KOPT-K1 (cell line): ENCODE data around the gene C2CD2.
A peak's percentile ranks its signal among the peaks of the same experiment; 100 is the strongest.

Experiments
- H3K27ac ChIP-seq: fragments of 200-600 bp; sonication (generic); 2 replicates; pipeline ENCODE4 v1.5.1; 2016; ENCODE audit warnings: antibody characterized with exemption, mild to moderate bottlenecking, low read depth, low read length; ENCODE audit not compliant: poor library complexity, severe bottlenecking
- H3K36me3 ChIP-seq: fragments of 200-600 bp; sonication (generic); 2 replicates; pipeline ENCODE4 v1.5.1; 2017; ENCODE audit warnings: antibody characterized with exemption, mild to moderate bottlenecking, low read length, moderate library complexity; ENCODE audit not compliant: insufficient read depth
- H3K9me3 ChIP-seq: fragments of 200-600 bp; sonication (generic); 2 replicates; pipeline ENCODE4 v1.5.1; 2017; ENCODE audit warnings: antibody characterized with exemption, low read length, mild to moderate bottlenecking; ENCODE audit not compliant: insufficient read depth, poor library complexity, severe bottlenecking

Gene C2CD2

DNA sequence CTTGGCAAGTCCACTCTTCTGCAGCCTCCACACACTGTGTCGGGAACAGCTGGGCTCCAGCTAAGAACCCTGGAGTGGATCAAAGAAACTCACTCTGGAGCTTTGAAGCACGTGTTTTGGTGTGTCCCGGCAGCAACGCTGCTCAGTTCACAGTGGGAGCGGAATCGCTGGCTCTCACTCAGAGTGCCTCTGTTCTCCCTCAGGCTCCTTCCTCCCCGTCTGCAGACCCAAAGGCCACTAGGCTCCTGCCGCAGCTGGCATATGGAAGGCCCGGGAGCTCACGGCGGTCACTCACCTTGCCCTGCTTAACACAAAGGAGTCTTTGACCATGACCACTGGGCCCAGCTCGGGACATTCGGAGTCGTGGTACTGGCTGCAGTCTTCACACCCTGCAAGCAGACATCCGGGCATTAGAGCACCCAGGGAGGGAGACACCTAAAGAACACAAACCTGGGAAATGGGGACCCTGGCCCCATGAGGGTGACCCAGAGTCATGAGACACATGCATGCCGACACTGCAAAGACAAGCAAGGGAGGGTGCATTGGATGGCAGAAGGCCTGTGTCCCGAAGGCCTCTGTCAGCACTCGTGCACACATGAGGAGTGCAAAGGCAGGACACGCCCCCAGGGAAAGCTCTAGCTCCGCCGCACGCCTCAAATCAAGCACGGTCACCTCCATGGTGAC, 94.4 kb downstream of the C2CD2 start:
- Histone ChIP-seq H3K36me3 (peaks cover 43% of the 10 kb centered on the region), H3K9me3 (no peaks in the 10 kb centered on the region), H3K27ac (no peak overlapping the region)

DNA sequence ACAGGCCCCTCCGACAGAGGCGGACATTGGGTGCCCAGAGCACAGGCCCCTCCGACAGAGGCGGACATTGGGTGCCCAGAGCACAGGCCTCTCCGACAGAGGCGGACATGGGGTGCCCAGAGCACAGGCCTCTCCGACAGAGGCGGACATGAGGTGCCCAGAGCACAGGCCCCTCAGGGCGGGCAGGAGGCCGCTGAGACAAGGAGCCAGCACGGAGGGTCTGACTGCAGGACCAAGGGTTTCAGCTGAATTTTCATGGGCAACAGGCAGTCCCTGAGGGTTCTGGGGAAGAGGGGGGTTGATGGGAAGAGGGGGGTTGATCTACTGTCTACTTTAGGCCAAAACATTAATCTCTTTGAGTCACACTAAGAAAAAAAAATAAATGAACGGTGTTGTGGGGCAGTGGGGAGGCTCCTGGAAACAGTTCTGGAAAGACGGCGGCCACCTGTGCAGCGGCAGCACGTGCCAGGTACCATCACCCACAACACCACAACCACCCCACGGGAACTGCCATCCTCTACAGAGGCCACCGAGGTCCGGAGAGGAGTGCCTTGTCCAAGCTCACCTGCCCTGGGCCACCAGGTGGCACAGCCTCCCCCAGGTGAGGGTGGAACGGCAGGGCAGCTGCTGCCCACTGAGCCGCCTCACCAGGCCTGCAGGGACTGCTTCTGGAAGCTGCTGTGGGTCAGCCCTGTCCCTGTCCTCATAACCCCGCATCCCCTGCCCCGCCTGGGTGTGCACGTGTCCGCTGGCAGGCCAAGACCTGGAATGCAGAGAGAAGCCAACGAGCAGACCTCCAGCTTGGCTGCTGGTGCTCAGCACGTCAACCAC, 95.1 kb downstream of the C2CD2 start:
- Histone ChIP-seq H3K9me3 (no peaks in the 10 kb centered on the region), H3K36me3 (peaks cover 51% of the 10 kb centered on the region), H3K27ac (no peak overlapping the region)

DNA sequence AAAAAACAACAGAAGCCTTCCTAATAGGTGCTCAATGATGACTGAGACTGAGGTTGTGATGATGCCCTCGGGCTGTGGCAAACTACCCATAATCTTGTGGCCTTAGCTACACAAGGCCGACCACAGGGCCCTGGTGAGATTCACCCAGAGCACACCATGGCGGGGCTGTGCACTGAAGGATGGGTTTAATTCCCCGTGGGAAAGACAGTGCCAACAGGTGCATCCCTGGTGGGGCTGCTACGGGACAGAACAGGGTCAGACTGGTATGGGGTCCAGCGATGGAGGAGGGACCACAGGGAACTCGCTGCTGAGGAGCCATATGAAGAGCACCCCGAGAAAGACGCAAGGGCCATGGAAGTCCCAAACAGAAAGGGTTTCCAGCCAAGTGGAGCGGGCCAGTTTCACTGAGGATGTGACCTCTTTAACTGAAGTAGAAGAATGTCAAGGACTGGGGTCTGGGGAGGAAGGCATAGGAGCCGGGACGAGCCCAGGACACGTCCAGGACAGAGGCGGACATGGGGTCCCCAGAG, 96.0 kb downstream of the C2CD2 start:
- Histone ChIP-seq H3K36me3 (peaks cover 59% of the 10 kb centered on the region), H3K9me3 (no peaks in the 10 kb centered on the region), H3K27ac (no peak overlapping the region)

DNA sequence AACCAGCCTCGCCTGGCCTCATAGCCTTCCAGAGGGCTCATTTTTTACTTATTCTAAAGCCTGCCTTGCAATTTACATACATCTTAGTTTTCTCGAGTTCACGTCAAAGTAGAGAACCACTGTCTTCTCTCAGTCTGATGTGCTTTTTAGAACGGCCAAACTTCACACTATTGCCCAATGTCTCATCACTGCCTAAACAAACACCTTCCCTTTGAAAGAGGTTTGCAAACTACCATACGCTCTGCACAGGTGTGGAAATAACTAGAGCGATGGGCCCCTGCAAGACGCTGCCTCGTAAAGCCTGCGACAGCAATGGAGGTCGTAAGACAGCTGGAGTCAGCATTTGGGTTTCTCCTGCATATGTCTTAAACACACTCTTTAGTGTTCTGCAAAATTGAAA, 97.2 kb downstream of the C2CD2 start:
- no peaks in the 10 kb centered on the region for H3K9me3 ChIP-seq
- H3K27ac ChIP-seq, result no peak overlapping the region
- H3K36me3 ChIP-seq, result peaks cover 70% of the 10 kb centered on the region

DNA sequence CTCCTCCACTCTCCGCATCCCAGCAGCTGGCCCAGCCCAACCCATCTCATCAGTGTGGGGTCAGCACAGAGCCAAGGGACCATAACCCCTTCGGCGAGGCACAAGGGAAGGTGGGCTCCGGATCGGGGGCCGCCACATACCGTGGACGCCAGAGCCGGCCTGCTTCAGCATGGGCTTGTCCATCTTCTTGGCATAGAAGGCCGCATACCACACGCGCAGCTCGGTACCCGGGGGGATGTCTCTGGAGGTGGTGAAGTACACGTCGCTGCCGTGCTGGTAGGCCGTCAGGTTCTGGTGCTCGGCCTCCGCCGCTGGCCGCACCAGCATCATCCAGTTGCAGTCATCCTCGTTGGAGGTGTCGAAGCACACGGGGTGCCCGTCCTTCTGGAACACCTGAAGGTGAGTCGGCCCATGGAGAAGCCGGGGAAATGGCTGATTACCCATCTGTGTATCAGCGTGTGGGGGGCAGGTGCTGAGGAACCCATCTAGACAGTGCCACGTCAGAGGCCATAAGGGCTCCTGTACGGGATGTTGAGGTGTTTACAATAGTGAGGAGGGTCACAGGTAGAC, 99.3 kb downstream of the C2CD2 start:
- no peaks in the 10 kb centered on the region for H3K9me3 ChIP-seq
- peaks cover 81% of the 10 kb centered on the region for H3K36me3 ChIP-seq
- no peak overlapping the region for H3K27ac ChIP-seq

DNA sequence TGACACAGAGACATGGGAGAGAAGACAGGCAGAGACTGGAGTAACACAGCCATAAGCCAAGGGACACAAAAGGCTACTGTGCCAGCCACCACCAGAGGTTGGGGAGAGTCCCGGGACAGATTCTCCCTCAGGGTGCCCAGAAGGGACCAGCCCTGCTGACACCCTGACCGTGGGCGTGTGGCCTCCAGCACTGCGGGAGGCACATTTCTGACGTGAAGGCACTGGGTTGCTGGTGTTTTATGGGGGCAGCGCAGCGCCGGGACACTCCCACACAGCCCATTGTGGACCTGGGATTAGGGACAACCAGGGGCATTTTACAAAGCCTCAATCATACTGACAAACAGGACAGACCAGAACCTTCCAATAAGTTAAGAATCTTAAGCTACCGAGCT, 100.9 kb downstream of the C2CD2 start:
- Histone ChIP-seq H3K36me3 (peaks cover 76% of the 10 kb centered on the region), H3K9me3 (no peaks in the 10 kb centered on the region), H3K27ac (peak overlapping the region; percentile 9)

DNA sequence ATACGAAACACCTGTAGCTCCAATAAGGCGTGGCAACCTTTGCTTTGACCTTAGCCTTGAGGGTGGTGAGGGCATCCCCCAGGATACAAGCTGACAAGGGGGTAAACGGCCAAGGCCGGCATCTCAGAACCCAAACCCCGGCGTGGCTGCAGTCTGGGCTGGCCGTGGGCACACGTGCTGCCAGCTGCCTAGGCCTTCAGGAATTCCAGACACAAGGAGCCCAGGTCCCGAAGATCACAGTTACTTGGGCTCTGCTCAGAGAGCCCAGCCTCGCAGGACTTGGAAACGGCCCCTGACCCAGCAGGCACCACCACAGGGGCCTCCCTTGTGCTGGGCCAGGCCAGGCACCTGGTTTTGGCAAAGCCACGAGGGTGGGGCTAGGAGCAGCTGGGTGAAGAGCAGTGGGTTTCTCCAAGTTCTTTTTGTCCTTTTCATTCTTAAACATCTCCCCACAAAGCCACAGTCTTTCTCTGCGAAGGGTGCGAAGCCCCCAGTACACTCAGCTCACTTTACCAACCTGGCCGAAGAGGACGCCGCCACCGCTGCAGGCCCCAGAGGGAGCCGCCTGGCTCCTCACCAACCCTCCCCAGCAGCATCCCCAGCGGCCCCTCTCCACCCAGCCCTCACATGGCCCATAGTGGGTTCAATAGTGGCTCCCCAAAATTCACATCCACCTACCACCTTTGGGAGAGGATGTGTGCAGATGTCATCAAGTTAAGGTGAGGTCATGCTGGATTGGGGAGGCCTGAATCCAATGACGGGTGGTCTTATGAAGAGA, 101.5 kb downstream of the C2CD2 start:
- Histone ChIP-seq H3K36me3 (peaks cover 76% of the 10 kb centered on the region), H3K9me3 (no peaks in the 10 kb centered on the region), H3K27ac (no peak overlapping the region)

DNA sequence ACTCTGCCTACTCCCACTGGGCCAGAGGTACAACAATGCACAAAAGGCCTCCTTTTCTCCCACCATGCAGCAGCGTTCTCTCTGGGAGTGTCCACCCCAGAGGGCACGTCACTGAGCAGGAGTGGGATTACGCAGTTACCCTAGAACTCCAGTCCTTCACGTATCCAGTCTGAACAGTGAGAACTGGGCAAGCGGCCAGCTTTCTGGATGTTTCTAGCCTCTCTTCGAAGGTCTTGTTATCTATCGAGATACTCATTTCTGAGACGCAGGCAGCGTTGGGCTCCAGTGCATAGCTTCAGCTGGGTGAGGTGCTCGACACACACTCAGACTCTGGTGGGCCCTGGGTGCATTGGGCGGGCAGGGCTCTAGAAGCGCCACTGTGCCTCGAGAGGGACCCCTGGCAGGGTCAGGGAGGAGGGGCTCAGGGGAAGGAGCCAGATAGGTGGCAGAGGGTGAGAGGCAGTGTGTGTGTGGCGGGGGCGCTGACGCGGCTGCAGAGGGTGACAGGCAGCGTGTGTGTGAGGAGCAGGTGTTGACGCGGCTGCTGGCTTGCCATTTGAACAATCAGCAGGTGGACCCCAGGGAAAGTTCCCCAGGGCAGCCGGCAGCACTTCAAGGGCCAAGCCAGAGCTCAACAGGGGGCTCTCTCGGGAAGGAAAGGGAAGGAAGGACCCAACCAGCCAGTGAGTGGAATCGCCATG, 102.6 kb downstream of the C2CD2 start:
- Histone ChIP-seq H3K36me3 (peaks cover 73% of the 10 kb centered on the region), H3K27ac (no peak overlapping the region), H3K9me3 (no peaks in the 10 kb centered on the region)

DNA sequence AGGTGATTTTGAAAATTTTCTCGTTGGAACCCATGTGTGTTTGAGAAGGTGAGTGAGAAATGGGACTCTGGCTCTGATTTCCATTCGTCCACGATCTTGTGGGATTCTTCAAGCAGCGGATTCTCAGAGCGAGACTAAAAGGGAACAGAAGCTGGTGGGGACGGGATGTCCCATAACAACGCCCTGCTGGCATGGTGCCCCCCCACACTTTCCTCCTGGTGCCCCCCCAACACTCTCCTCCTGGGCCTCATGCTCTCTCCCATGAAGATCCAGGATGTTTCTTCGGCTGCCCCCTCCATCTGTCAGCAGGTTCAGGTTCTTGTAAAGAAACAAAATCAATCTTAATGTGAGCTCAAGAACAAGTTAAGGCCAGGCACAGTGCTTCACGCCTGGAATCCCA, 103.7 kb downstream of the C2CD2 start:
- H3K36me3 ChIP-seq, result peaks cover 66% of the 10 kb centered on the region
- no peaks in the 10 kb centered on the region for H3K9me3 ChIP-seq
- H3K27ac ChIP-seq, result no peak overlapping the region

DNA sequence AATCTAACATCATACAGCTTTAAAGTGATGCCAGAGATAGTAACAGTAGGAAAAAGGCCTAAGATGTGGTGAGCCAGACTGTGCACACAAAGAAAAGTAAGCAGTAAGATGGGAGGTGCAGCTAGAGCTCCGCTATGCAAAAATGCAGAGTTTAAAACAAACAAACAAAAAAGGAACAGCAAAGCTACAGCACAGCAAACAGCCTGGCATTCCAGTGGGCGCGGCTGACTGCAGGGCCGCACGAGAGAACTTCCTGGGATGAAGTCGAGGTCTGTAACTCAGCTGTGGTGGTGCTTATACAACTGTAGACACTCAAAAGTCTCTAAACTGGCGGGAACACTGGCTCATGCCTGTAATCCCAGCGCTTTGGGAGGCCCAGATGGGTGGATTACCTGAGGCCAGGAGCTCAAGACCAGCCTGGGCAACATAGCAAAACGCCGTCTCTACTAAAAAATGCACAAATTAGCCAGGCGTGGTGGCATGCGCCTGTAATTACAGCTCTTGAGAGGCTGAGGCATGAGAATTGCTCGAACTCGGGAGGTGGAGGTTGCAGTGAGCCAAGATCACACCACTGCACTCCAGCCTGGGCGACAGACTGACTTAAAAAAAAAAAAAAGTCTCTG, 104.7 kb downstream of the C2CD2 start:
- Histone ChIP-seq H3K27ac (no peak overlapping the region), H3K36me3 (peaks cover 56% of the 10 kb centered on the region), H3K9me3 (no peaks in the 10 kb centered on the region)

DNA sequence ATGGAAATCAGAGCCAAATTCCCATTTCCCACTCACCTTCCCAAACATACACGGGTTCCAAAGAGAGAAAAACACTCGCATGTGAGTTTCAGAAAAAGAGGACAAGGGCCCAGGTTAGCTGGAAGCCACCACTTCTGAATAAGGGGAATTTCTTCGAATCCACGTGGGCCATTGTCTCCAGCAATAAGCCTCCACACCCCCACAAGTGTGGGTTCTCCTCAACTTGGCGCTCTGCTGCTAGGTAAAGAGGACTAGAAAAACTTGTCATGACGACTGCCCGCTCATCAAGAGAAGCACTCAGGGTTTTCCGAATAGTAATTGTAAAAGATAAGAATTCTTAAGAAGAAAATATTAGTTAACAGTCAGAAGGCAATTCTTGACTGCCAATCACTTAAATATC, 105.3 kb downstream of the C2CD2 start:
- no peak overlapping the region for H3K27ac ChIP-seq
- H3K36me3 ChIP-seq, result peaks cover 51% of the 10 kb centered on the region
- H3K9me3 ChIP-seq, result no peaks in the 10 kb centered on the region

DNA sequence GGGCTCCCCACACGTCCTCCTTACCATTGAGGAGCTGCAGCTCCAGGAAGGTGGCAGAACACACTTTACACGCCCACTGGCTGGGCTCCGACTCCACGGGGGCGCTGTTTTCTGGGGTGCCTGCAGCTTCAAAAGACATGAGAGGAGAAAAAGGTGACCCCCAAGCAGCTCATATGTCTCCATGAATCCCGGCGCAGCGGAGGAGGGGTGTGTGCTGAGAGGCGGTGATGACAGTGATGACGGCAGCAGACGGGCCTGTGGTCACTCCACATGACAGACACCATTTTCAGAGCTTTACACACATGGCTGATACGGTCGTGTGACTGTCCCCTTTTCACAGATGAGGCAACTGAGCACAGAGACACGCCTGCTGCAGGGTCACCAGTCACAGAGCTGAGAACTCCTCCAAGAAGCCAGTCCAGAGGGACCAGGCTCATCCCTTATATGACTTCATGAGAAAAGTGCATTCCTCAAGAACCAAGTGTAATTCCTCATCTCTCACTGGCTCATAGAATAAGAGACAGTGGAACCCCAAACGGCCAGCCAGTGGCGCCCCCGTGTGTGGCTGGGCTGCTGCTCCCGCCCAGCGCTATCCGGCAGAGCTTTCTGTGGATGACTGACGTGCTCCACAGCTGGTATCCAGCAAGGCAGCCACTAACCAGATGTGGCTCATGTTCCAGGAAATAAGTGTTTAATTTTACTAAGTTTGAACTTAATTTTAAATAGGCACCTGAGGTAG, 106.6 kb downstream of the C2CD2 start:
- no peaks in the 10 kb centered on the region for H3K9me3 ChIP-seq
- peaks cover 39% of the 10 kb centered on the region; the same call in 1 of the 2 replicates for H3K36me3 ChIP-seq
- no peak overlapping the region for H3K27ac ChIP-seq

DNA sequence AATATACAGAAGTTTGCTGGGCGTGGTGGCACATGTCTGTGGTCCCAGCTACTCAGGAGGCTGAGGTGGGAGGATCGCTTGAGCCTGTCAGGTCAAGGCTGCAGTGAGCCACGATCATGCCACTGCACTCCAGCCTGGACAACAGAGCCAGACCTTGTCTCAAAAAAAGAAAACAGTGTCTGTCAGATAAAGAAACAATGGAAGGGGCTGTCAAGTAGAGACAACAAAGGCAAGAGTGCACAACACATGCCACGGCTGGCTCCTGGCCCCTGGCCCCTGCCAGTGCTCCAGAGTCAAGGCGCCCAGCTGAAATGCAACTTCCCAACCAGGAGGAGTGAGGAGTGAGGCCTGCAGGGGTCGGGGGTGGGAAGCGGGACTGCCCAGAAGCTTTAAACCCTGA, 107.3 kb downstream of the C2CD2 start:
- Histone ChIP-seq H3K27ac (no peak overlapping the region), H3K9me3 (no peaks in the 10 kb centered on the region), H3K36me3 (peaks cover 33% of the 10 kb centered on the region)

DNA sequence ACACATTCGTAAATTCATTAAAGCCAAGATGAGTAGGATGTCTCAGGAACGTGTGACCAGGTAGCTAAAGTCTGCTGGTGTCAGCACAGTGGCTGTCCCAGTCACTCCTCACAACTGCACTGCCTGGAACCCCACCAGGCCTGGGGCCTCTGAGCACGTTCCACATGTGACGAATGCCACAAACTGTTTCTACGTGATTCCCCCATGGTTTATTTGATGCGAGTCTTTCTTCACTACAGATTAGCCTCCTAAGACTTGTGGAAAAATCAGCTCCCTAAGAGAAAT, 107.8 kb downstream of the C2CD2 start:
- peaks cover 4% of the 10 kb centered on the region for H3K9me3 ChIP-seq
- no peak overlapping the region for H3K27ac ChIP-seq
- H3K36me3 ChIP-seq, result peaks cover 27% of the 10 kb centered on the region
